H9 (cell line): ENCODE data around the gene TIMM10B. TPM values are rescaled to one million over a fixed set of nuclear protein-coding genes. Genes with fewer than 3 reads are reported as not detected.

Experiments used
- DNase-seq: peaks from one replicate; pipeline ENCODE4 v3.0.0-alpha.2; 2017
- H2AFZ ChIP-seq: one replicate; pipeline ENCODE4 v1.6.1; 2013; ENCODE audit warnings: mild to moderate bottlenecking, low read length, control low read depth, moderate library complexity
- H2AK5ac ChIP-seq: 2 replicates; pipeline ENCODE4 v1.6.1; 2013; ENCODE audit warnings: low read length, control low read depth, mixed read lengths; ENCODE audit not compliant: insufficient read length
- H2BK120ac ChIP-seq: one replicate; pipeline ENCODE4 v1.6.1; 2013; ENCODE audit warnings: low read depth, mild to moderate bottlenecking, low read length, control low read depth, inconsistent platforms; ENCODE audit not compliant: poor library complexity, severe bottlenecking
- H2BK12ac ChIP-seq: 2 replicates; pipeline ENCODE4 v1.6.1; 2013; ENCODE audit warnings: low read length, control low read depth, mixed read lengths, low read depth; ENCODE audit not compliant: insufficient read length
- H2BK15ac ChIP-seq: 2 replicates; pipeline ENCODE4 v1.6.1; 2013; ENCODE audit warnings: low read depth, low read length, control low read depth
- H2BK20ac ChIP-seq: one replicate; pipeline ENCODE4 v1.6.1; 2013; ENCODE audit warnings: low read depth, mild to moderate bottlenecking, low read length, control low read depth, inconsistent platforms; ENCODE audit not compliant: poor library complexity, severe bottlenecking
- H2BK5ac ChIP-seq: 2 replicates; pipeline ENCODE4 v1.6.1; 2013; ENCODE audit warnings: low read length, control low read depth, mixed read lengths; ENCODE audit not compliant: insufficient read length
- H3K14ac ChIP-seq: 2 replicates; pipeline ENCODE4 v1.6.1; 2013; ENCODE audit warnings: low read length, control low read depth; ENCODE audit not compliant: insufficient read depth
- H3K18ac ChIP-seq: 2 replicates; pipeline ENCODE4 v1.6.1; 2013; ENCODE audit warnings: low read depth, mild to moderate bottlenecking, mixed read lengths, low read length, control low read depth; ENCODE audit not compliant: insufficient read length
- H3K23ac ChIP-seq: 2 replicates; pipeline ENCODE4 v1.6.1; 2013; ENCODE audit warnings: low read length, control low read depth, mixed read lengths, low read depth; ENCODE audit not compliant: insufficient read length
- H3K23me2 ChIP-seq: 2 replicates; pipeline ENCODE4 v1.6.1; 2013; ENCODE audit warnings: low read depth, mild to moderate bottlenecking, mixed read lengths, low read length, control low read depth; ENCODE audit not compliant: insufficient read length, poor library complexity, severe bottlenecking
- H3K27ac ChIP-seq: 2 replicates; pipeline ENCODE4 v1.5.1; 2013; ENCODE audit warnings: low read length, control low read depth, mixed read lengths, low read depth; ENCODE audit not compliant: insufficient read length
- H3K27me3 ChIP-seq: 2 replicates; pipeline ENCODE4 v1.6.1; 2013; ENCODE audit warnings: low read length, control low read depth, inconsistent platforms; ENCODE audit not compliant: insufficient read depth
- H3K4ac ChIP-seq: 2 replicates; pipeline ENCODE4 v1.6.1; 2013; ENCODE audit warnings: low read depth, mild to moderate bottlenecking, control low read depth, inconsistent platforms, low read length, moderate library complexity
- H3K4me1 ChIP-seq: 2 replicates; pipeline ENCODE4 v1.6.1; 2013; ENCODE audit warnings: low read length, control low read depth, inconsistent platforms; ENCODE audit not compliant: insufficient read depth
- H3K4me2 ChIP-seq: 2 replicates; pipeline ENCODE4 v1.6.1; 2013; ENCODE audit warnings: low read length, control low read depth, mixed read lengths; ENCODE audit not compliant: insufficient read length, insufficient read depth
- H3K56ac ChIP-seq: 2 replicates; pipeline ENCODE4 v1.6.1; 2013; ENCODE audit warnings: low read depth, mild to moderate bottlenecking, mixed read lengths, low read length, control low read depth; ENCODE audit not compliant: insufficient read length
- H3K79me1 ChIP-seq: 2 replicates; pipeline ENCODE4 v1.6.1; 2013; ENCODE audit warnings: low read depth, mild to moderate bottlenecking, moderate library complexity, low read length, control low read depth, inconsistent platforms; ENCODE audit not compliant: insufficient read depth, poor library complexity, severe bottlenecking
- H3K79me2 ChIP-seq: 2 replicates; pipeline ENCODE4 v1.6.1; 2013; ENCODE audit warnings: low read length, control low read depth, inconsistent platforms; ENCODE audit not compliant: insufficient read depth
- H3K9ac ChIP-seq: 2 replicates; pipeline ENCODE4 v1.6.1; 2013; ENCODE audit warnings: low read length, control low read depth, mixed read lengths; ENCODE audit not compliant: insufficient read length; ENCODE audit errors: extremely low read depth
- H3K9me3 ChIP-seq: one replicate; pipeline ENCODE4 v1.6.1; 2013; ENCODE audit warnings: low read depth, low read length, inconsistent platforms; ENCODE audit not compliant: control insufficient read depth
- H3T11ph ChIP-seq: one replicate; pipeline ENCODE4 v1.6.1; 2013; ENCODE audit warnings: mild to moderate bottlenecking, low read length, control low read depth, inconsistent platforms
- H4K20me1 ChIP-seq: one replicate; pipeline ENCODE4 v1.6.1; 2013; ENCODE audit not compliant: control insufficient read depth, insufficient read length, insufficient read depth
- H4K5ac ChIP-seq: 2 replicates; pipeline ENCODE4 v1.6.1; 2013; ENCODE audit warnings: low read depth, mild to moderate bottlenecking, mixed read lengths, low read length, control low read depth; ENCODE audit not compliant: insufficient read length
- H4K8ac ChIP-seq: replicated peaks from 2 replicates; pipeline ENCODE4 v1.6.1; 2013; ENCODE audit warnings: low read length, control low read depth, mixed read lengths, low read depth; ENCODE audit not compliant: insufficient read length
- H4K91ac ChIP-seq: 2 replicates; pipeline ENCODE4 v1.6.1; 2013; ENCODE audit warnings: low read depth, mild to moderate bottlenecking, moderate library complexity, mixed read lengths, low read length, control low read depth; ENCODE audit not compliant: insufficient read length
- H3K27ac Mint-ChIP-seq, 3 experiments: 2 replicates in 2 of 3; 3 replicates in 1 of 3; pipeline ENCODE4 v1.8.0; 2020 to 2021; ENCODE audit warnings: mixed read lengths in 3 of 3, mild to moderate bottlenecking in 1 of 3, moderate library complexity in 1 of 3
- H3K27me3 Mint-ChIP-seq: 2 replicates; pipeline ENCODE4 v1.8.0; 2021; ENCODE audit warnings: low read depth, mild to moderate bottlenecking, moderate library complexity, mixed read lengths
- H3K36me3 Mint-ChIP-seq, 3 experiments: 2 replicates in 2 of 3; 3 replicates in 1 of 3; pipeline ENCODE4 v1.8.0; 2020 to 2021; ENCODE audit warnings: low read depth in 3 of 3, mixed read lengths in 3 of 3; ENCODE audit not compliant: insufficient read depth in 1 of 3
- H3K4me1 Mint-ChIP-seq, 2 experiments: 2 replicates each; pipeline ENCODE4 v1.8.0; 2020; ENCODE audit warnings: mixed read lengths in 2 of 2
- H3K4me3 Mint-ChIP-seq, 2 experiments: 2 replicates in 1 of 2; 3 replicates in 1 of 2; pipeline ENCODE4 v1.8.0; 2020 to 2021; ENCODE audit warnings: mild to moderate bottlenecking in 2 of 2, mixed read lengths in 2 of 2, moderate library complexity in 1 of 2
- H3K9me3 Mint-ChIP-seq, 2 experiments: 2 replicates in 1 of 2; 3 replicates in 1 of 2; pipeline ENCODE4 v1.8.0; 2020; ENCODE audit warnings: mild to moderate bottlenecking in 2 of 2, mixed read lengths in 2 of 2, moderate library complexity in 1 of 2
- WGBS: extraction: QIAGEN DNeasy Blood & Tissue Kit; methylation state at CpG from one replicate; pipeline ENCODE4 v1.1.7; 2013; ENCODE audit warnings: missing lambda C conversion rate, low lambda C conversion rate, mixed read lengths; ENCODE audit not compliant: insufficient read length; ENCODE audit errors: extremely low coverage; 5-methylcytosine and 5-hydroxymethylcytosine counted together
- total RNA-seq: library from RNA; stranded (reverse); gene quantifications from 2 replicates; pipeline ENCODE4 v1.2.1, GENCODE V29; 2021
- TF ChIP-seq, protein P1 (sequence below): fragments of 200-600 bp; sonication (generic); conservative IDR thresholded peaks from 3 replicates; pipeline ENCODE4 v1.8.0; 2021; ENCODE audit warnings: antibody characterized with exemption, mild to moderate bottlenecking

Gene TIMM10B
- total RNA-seq, 1 experiment from 2014 or later = 49.9 TPM

DNA sequence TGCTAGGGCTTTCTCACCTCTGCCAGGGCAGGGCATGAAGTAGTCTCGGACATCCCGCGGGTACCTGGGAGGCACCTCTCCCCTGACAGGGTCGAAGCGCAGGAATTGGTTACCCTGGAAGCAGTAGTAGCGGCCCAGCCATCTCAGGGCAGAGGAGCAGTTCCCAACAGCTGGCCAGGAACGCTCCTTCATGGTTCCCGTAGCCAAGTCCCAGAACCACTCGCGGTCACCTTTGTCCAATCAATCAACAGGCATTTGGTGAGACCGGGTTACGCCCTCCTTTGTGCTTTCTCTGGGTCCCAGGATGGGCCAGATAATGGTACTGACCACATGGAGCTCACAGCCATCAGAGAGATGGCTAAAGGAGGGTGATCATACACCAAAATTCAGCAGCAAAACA is 43.9 kb upstream of the TIMM10B start:
- H3K18ac ChIP-seq = no peak overlapping the region
- H3K56ac ChIP-seq = no peak overlapping the region
- Mint-ChIP-seq H3K27me3 (peaks cover 2% of the 10 kb centered on the region; the same call in 1 of the 2 replicates), H3K4me3 (no peak overlapping the region), H3K36me3 (no peaks in the 10 kb centered on the region), H3K9me3 (no peaks in the 10 kb centered on the region), H3K27ac (no peak overlapping the region), H3K4me1 (peaks cover 0 to 3% of the 10 kb centered on the region in 2 experiments; a peak in 1 of 4 replicates)
- no peak overlapping the region for H2AK5ac ChIP-seq
- no peak overlapping the region for H2BK12ac ChIP-seq
- no peak overlapping the region for H3K9ac ChIP-seq
- WGBS = no CpG with 5 or more reads among the region's 12 CpGs
- no peak overlapping the region for H2BK15ac ChIP-seq
- no peak overlapping the region for H3K27ac ChIP-seq
- H3K79me2 ChIP-seq = no peaks in the 10 kb centered on the region
- no peaks in the 10 kb centered on the region for H3K9me3 ChIP-seq
- no peak overlapping the region for H3K23ac ChIP-seq
- no peaks in the 10 kb centered on the region for H3K27me3 ChIP-seq
- no peak overlapping the region for H3K4me2 ChIP-seq
- H4K8ac ChIP-seq = no peak overlapping the region
- TF ChIP-seq, protein P1, sequence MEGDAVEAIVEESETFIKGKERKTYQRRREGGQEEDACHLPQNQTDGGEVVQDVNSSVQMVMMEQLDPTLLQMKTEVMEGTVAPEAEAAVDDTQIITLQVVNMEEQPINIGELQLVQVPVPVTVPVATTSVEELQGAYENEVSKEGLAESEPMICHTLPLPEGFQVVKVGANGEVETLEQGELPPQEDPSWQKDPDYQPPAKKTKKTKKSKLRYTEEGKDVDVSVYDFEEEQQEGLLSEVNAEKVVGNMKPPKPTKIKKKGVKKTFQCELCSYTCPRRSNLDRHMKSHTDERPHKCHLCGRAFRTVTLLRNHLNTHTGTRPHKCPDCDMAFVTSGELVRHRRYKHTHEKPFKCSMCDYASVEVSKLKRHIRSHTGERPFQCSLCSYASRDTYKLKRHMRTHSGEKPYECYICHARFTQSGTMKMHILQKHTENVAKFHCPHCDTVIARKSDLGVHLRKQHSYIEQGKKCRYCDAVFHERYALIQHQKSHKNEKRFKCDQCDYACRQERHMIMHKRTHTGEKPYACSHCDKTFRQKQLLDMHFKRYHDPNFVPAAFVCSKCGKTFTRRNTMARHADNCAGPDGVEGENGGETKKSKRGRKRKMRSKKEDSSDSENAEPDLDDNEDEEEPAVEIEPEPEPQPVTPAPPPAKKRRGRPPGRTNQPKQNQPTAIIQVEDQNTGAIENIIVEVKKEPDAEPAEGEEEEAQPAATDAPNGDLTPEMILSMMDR = no peak
- H2AFZ ChIP-seq = no peak overlapping the region
- no peak overlapping the region for H2BK20ac ChIP-seq
- no peak overlapping the region for H3T11ph ChIP-seq
- H4K91ac ChIP-seq = no peak overlapping the region
- H3K4ac ChIP-seq = no peak overlapping the region
- no peaks in the 10 kb centered on the region for H3K79me1 ChIP-seq
- no peak overlapping the region for H2BK120ac ChIP-seq
- no peaks in the 10 kb centered on the region for H3K23me2 ChIP-seq
- no peak overlapping the region for H2BK5ac ChIP-seq
- no peak for DNase-seq
- H4K5ac ChIP-seq = no peak overlapping the region
- no peaks in the 10 kb centered on the region for H4K20me1 ChIP-seq
- no peaks in the 10 kb centered on the region for H3K4me1 ChIP-seq
- H3K14ac ChIP-seq = no peak overlapping the region
